Dedifferentiated amniotic fluid mesenchymal stem cell (primary cell): ENCODE measurements around the gene TSPYL4.

Source experiments
- DNase-seq: peaks from one replicate; pipeline ENCODE4 v3.0.0-alpha.2; 2016; ENCODE audit errors: extremely low spot score

The TSPYL4 gene

DNA sequence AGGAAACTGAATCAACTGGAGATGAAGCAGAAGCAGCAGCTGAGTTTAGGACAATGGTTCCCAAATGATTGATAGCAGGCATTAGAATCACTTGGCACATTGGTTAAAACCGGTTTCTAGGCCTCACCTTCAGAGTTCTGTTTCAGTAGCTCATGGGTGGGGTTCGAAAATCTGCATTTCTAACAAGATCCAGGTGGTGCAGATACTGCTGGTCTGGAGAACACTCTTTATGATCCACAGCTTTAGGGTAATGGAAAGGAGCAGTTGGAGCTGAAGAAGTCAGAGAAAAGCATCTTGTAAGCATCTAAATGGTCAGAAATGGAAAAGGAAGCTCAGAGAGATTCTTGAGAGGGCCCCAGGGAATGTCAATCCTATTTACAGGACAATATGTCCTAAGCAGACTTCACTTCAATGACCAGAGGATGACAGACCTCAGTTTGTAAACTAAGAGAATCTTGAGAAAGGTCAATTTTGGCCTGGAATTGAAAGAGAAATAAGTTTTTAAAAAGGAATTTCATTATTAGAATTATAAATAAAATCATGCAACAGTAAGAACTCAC, 17.4 kb upstream of the TSPYL4 start:
- no peak for DNase-seq

DNA sequence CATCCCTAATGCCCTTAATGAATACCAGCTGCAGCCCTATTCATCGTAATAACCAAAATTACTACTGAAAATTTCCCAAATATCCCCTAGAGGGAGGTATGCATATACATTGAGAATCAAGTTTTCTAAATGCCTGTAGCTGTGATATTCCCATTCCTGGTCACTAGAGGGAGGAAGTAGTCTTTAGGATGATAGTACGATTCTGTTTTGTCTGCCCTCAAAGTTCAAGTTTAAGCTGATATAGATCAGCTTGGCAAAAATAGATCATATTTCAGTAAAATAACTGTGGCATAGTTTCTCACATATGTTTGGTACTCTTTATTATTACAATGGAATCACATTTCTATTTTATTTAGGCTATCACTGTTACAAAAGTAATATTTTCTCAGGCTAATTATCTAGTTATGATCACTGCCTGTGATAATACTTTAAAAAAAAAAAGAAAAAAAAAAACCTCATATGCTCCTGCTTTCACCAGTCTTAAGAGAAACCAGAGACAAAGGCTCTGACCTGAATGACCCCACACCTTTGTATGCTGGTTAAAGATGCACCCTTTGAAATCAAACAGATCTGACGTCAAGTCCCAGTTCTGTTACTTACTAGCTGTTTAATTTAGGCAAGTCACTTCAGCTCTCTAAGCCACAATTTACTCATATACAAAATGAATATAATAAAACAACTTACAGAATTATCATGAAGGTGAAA, 14.9 kb upstream of the TSPYL4 start:
- DNase-seq, result peak; percentile 94

DNA sequence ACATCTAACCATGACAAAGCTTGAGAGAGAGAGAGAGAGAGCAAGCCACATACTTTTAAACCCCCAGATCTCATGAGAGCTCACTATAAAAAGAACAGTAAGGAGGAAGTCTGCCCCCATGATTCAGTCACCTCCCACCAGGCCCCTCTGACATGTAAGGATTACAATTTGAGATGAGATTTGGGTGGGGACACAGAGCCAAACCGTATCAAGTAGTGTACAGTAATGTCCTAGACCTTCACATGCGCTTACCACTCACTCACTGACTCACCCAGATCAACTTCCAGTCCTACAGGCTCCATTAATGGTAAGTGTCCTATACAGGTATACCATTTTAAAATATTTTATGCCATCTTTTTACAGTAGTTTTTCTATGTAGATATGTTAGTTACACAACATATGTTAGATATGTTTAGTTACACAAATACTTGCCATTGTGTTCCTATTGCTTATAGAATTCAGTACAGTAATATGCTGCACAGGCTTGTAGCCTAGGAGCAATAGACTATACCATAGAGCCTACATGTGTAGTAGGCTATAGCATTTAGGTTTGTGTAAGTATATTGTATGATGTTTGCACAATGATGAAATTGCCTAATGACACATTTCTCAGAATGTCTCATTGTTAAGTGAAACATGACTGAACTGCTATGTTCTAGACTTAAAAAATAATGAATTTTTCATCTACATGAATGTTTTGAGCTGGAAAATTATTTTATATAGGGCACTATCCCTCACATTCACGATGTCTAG, 14.1 kb upstream of the TSPYL4 start:
- no peak for DNase-seq

DNA sequence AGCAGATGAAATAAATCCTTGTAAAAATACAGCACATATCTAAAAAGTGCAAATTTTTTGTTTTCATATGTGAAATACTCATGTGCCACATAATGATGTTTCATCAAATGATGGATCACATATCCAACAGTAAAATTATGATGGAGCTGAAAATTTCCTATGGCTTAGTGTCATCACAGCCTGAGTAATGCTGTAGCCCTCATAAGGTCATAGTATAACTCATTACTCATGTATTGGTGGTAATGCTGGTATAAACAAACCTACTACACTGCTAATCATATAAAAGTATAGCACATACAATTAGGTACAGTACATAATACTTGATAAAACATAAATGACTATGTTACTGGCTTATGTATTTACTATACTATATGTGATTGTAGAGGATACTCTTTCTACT, 12.9 kb upstream of the TSPYL4 start:
- no peak for DNase-seq

DNA sequence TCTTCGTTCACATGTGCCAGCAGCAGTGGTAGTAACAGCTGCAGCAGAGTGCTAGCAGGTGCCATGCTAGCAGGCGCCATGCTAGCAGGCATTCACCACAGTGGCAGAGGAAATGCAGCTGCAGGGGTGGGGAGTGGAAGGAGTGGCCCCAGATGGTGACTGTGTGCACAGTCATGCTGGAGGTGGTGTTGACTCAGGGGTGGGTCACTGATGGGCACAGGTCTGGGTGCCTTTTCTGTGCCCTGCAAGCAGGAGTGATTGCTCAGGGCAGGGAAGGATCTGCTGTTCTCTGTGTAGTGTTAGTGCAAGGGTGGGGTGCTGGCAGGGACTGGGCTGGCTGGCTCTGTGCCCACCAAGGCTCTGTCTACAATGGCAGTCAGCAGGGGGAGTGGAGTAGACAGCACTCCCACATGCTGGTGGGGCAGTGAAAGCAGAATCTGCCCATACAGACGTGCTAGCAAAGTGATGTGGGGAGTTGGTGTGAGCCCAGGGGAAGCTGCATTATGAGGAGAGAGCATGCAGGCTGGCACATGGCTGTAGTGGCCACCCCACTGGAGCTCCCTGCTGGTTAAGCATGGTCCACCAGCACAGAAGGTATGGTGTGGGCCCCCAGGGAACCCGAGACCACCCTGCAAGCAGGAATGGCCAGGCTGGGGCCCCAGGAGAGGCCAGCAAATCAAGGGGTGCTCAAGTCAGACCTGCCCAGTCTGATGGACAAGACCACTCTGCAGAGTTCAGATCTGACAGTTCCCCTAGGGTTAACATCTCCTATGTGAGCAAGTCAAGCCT, 11.4 kb upstream of the TSPYL4 start:
- DNase-seq, result no peak

DNA sequence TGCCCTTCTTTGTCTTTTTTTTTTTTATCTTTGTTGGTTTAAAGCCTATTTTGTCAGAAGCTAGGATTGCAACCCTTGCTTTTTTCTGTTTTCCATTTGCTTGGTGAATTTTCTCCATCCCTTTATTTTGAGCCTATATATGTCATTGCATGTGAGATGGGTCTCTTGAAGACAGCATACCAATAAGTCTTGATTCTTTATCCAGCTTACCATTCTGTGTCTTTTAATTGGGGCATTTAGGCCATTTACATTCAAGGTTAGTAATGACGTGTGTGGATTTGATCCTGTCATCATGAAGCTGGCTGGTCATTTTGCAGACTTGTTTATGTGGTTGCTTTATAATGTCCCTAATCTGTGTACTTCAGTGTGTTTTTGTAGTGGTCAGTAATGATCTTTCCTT, 9.5 kb upstream of the TSPYL4 start:
- DNase-seq, result no peak

DNA sequence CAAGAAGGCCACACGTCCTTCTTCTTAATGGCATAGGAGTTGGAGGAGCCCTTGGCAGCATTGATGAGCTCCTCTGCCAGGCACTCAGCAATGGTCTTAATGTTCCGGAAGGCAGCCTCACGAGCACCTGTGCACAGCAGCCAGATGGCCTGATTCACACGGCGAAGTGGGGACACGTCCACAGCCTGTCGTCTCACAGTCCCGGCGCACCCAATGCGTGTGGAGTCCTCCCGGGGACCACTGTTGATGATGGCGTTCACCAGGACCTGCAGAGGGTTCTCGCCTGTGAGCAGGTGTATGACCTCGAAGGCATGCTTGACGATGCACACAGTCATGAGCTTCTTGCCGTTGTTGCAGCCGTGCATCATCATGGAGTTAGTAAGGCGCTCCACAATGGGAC, 4.6 kb upstream of the TSPYL4 start:
- DNase-seq, result no peak

DNA sequence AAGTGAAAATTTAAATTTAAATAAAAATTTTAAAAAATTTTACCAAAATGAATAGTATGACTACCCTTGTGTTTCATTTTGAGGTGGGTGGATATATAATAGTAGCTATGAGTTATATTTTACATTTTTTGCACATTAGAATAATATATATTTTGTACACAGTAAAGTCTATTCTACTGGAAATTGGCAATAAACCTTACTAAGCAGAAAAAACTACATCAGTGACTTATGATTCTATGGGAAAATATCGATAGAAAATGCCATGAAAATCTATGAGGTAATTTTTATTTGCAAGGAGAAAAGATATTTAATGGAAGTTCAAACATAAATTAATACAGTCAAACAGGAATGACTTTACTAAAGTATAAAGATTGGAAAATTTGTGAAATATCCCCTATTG, 2.8 kb upstream of the TSPYL4 start:
- DNase-seq, result no peak

DNA sequence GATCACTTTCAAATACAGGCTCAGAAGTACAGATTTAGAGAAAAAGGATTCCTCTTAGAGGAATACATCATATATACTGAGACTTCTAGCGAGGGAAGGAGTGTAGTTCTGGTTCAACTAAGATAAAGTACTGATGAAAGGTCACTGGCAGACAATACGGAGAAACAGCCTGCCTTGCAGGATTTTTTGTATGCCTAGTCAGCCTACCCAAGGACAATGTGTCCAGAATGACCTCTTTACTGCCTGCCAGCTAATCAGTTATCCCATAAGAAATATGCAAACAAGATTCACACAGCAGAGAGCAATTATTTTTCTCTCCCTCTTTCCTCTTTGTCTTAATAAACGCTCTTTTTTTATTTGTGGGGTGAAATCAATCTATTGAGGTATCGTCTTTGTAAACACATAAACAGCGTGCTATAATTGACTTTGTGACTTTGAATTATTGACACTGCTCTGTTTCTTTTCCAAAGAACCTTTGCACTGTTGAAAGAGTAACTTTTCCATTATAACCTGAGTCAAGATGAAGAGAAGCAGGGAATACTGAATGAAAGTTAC, 1.4 kb upstream of the TSPYL4 start:
- DNase-seq, result no peak

DNA sequence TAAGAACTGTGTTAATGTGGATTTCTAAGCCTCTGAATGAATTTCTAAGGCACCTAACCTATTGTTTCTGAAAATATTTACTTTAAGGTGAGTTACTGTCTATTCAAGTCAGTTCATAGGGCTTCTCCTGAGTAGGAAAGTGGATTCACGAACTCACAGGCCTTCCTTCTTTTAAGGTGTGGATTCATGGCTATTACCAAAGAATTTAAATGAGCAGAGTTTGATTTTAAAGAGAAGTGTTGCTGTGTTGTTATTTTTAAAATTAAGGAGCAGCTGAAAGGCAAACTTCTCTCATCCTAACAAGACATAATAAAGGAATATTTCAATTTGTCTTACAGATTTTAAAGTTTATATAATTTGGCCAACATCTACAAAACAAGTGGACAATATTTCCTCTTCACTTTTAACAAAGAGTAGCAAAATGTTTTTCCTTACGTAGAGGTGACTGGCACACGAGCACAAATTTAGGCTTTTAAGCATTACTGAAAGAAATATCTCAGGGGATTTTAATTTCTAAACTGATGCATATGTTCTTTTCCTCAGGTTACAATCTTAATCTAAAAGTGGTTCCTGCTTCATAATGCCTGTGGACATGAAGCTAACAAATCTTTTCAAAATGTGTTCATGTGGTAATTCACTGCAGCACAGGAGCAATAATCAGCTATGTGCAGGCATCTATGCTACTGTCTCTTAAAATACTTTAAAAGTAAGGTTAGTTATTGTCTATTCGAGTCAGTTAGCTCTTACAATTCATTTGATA, 602 bp upstream of the TSPYL4 start:
- no peak for DNase-seq

DNA sequence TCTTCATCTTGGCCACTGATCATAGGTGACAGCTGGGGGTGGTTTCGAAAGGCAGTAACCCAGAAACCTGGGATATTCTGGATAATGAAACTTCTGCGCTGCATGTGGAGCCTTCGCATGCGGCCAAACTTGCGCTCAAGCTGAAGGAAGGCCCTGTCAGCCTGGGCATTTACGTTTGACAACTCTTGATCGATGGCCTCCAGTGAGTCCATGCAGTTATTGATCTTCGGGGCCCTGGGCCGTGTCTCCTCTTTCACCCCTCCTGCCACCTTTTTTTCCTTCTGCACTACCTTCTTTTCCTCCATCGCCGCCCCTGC, 729 bp downstream of the TSPYL4 start:
- DNase-seq, result no peak

DNA sequence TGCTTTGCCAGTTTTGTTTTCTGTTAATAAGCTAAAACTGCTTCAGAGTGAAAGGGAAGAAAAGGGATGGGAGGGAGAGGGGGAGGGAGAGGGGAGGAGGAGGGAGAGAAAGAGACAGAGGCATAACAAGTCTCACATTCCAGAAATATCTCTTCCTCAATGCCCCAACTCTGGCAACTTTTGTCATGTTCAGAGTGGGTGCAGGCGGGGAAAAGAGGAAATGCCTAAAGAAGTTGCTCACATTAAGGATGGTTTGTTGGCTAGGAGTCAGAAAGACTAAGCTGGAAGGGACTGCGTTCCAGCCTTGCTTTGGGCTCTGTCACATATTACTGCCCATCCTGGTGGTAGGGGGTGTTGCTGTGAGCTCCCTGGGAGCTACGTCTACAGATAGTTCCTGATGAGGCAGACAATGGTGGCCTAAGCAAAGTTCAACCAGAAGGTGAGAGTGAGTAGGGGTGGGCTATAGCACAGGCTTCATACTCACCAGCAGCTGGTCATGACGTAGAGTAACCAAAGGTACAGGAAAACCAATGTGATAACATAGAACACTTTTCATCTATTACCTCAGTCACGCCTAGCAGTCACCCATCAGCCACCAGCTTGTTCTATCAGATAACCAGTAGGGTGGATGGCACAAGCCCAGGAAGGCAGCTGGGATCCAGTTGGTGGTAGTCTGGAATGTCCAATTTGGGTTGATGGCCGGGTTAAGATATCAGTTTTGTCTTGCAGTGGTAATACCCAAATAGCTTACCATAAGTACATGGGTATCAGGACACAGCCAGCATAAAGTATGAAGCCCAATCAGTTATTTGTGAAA, 2.1 kb downstream of the TSPYL4 start:
- DNase-seq, result peak; percentile 81

DNA sequence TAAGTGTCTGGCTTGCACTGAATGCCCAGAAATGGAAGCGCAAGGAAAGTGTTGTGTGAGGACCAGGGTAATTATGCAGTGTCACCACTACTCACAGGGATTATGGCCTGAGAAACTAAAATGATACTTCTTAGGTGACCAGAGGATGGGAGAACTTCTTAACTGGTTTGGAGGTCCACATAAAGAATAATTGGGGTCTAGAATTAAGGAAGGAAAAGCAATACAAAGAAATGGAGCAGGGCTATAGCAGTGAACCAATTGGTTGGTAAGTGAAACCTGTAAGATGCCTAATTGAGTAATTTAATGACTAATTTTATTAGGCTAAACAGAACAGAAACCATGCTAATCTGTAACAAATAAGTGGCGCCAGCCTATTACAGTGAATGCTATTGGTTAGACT, 5.3 kb downstream of the TSPYL4 start:
- DNase-seq, result no peak

DNA sequence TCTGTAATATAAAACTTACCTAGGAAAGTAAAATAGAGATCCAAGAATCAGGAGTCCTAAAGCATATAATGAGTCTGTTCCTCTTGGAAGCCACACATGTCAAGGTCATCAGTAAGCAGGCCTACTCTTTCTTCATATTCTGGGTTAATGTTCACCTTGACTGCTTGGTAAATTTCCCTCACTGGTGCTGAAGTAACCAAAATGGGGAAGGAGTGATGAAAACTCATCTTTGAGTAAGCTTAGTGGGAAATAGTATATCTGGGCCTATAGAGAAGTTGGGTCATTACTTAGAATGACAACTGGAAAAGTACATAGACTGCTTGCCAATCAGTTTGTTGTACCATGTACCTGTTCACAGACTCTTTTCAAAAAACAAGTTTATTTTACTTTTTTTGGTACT, 6.6 kb downstream of the TSPYL4 start:
- no peak for DNase-seq

DNA sequence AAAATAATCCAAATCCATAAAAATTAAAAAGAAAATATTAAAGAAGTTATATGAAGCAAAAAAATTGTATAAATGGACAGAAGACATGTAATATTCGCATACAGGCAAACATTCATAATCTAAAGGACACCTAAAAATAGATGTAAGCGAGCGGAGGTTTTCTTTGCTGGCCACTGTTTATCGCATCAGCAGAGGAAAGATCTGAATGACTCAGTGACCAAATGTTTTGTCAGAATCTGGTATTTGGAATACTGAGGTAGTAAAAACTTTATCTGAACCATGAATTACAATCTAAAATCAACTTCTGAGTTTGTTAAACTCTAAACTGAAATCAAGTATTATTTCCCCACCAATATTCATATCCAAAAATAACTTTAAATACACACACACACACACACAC, 7.8 kb downstream of the TSPYL4 start:
- DNase-seq, result peak; percentile 64

DNA sequence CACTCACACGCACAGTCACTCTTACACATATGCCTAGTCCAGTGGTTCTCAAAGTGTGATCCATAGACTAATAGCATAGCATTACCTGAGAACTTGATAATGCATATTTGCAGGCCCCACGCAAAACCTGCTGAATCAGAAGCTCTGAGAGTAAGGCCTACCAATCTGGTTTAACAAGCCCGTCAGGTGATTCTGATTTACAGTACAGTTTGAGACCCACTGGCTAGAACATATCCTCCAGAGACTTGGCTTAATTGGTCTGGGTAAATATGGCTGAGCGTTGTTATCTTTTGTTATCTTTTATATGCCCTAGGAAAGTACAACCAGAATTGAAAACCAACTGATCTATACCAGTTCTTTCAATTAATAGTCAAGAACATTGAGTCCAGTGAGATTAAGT, 9.6 kb downstream of the TSPYL4 start:
- DNase-seq, result no peak

DNA sequence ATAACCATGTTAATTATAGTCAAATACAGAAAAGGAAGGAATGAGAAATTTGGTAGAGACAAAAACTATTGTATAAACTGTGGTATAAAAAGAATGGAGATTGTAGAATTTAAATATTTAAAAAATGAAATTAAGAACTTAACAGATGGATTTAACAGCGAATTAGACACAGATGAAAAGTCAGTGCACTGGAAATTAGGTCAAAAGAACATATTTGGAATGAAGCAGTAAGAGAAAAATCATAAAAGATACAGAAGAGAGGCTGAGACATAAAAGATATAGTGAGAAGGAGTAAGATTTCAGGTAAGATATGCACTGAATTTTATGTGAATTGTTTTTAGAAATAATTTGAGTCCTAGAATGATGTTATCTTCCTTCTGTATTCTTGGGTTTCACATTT, 14.0 kb downstream of the TSPYL4 start:
- no peak for DNase-seq

DNA sequence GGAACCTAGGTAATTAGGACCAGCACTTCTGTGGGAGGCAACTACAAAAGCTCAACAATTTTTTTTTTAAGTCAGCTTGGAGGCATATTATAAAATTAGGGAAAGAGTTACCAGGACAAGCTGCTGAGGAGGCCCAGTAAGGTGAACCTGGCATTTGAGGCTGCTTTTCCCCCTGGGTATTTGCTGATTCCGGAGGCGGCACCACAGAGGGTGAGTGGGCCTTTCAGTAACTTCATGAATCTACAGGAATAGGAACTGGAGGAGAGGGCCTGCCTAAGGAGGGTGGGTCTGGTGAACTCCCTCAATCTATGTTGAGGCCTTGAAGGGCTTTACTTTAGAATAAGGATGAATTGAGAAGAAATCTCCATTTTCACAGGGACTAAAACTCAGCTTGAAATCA, 14.6 kb downstream of the TSPYL4 start:
- no peak for DNase-seq

DNA sequence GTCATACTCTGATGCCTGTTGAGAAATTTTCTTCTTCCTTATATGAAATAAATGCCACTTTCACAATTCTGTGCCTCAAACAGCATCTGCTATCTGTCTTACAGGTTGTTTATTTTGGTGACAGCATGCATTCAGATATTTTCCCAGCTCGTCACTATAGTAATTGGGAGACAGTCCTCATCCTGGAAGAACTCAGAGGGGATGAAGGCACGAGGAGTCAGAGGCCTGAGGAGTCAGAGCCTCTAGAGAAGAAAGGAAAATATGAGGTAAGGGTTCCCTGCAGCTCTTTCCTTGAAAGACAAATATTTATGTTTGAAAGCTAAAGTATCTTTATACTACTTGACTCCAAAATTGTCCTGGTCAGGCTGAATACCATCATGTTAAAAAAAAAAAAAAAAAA, 15.8 kb downstream of the TSPYL4 start:
- no peak for DNase-seq

DNA sequence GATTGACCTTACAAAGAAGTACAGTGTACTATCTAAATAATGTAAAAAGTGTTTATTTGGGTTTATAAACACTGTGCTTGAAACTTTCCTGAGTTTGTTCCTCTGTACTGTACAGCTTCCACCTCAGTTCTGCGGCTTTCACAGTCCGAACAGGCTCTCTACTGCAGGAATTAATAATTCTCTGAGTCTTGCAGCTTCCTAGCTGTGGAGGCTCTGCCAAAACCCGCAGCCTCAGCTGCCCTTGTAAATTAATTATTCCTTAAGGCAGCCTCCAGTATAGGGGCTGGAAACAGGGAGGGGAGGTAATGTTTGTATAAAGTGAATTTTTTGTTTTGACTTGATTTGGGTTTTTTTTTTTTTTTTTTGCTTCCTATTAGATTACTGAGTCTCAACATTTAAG, 19.2 kb downstream of the TSPYL4 start:
- DNase-seq, result no peak
